Measurements from ENCODE around the gene DFFB. TPM values are rescaled to one million over a fixed set of nuclear protein-coding genes. Genes with fewer than 3 reads are reported as not detected.

Gene DFFB
- total RNA-seq, 3 donors from 2014 or later (not counting 1 experiment from before 2014, with no cell fraction given): 18.3 to 27.8 (median 18.5) TPM

- Histone ChIP-seq H3K4me3 (ENCODE audit: low read length) (no peak overlapping the region), H3K27ac (ENCODE audit: low read length) (no peak overlapping the region), H3K9me3 (ENCODE audit: control insufficient read depth, insufficient read depth, low read length) (no peaks in the 10 kb centered on the region), H3K27me3 (ENCODE audit: control insufficient read depth, insufficient read depth, low read length) (no peaks in the 10 kb centered on the region), H3K36me3 (ENCODE audit: control insufficient read depth, insufficient read depth, low read length) (no peaks in the 10 kb centered on the region), H3K4me1 (ENCODE audit: control insufficient read depth, insufficient read depth, low read length) (no peaks in the 10 kb centered on the region)
- intact Hi-C loops (cut with micrococcal nuclease): no loop called here
- Mint-ChIP-seq H3K27me3 (ENCODE audit: low read depth in 2 of 2) (no peaks in the 10 kb centered on the region), H3K9me3 (peaks cover 2 to 10% of the 10 kb centered on the region in 2 donors), H3K36me3 (no peaks in the 10 kb centered on the region), H3K27ac (no peak overlapping the region), H3K4me1 (no peaks in the 10 kb centered on the region), H3K4me3 (no peak overlapping the region)
- ATAC-seq: no peak
- no peak for DNase-seq
- TF ChIP-seq CTCF (IDR thresholded peaks at IDR 0.05): no peak
- WGBS (ENCODE audit: insufficient coverage): 75% methylated on average over 21 of the region's 21 CpGs
Observed at GRCh38 chr1:3932156-3932919, 75.1 kb downstream of the DFFB start.

Other genes starting within 250 kb of the DFFB start
- 10 to 100 TPM in 1 of 3 donors, 1 to 10 TPM in 2; 3.1 to 15.6 (median 5.1) TPM for gene MEGF6, start 246.0 kb upstream of the DFFB start, total RNA-seq
- 10 to 100 TPM; 36.2 to 46.7 (median 37.9) TPM for gene TPRG1L, start 232.5 kb upstream of the DFFB start, total RNA-seq
- 10 to 100 TPM; 27.8 to 35.4 (median 30.1) TPM for gene WRAP73, start 207.4 kb upstream of the DFFB start, total RNA-seq
- gene TP73, start 205.0 kb upstream of the DFFB start, total RNA-seq: under 1 TPM; 0.28 to 0.50 (median 0.39) TPM
- gene CCDC27, start 105.0 kb upstream of the DFFB start, total RNA-seq: not detected
- 1 to 10 TPM in 2 of 3 donors, under 1 TPM in 1; 0.78 to 2.6 (median 1.6) TPM for gene SMIM1, start 84.7 kb upstream of the DFFB start, total RNA-seq
- gene LRRC47, start 61.0 kb upstream of the DFFB start, total RNA-seq: 10 to 100 TPM; 33.5 to 49.8 (median 45.2) TPM
- gene CEP104, start 265 bp upstream of the DFFB start, total RNA-seq: 10 to 100 TPM; 37.1 to 60.2 (median 51.8) TPM
- gene C1orf174, start 42.8 kb downstream of the DFFB start, total RNA-seq: 10 to 100 TPM; 52.9 to 62.3 (median 61.5) TPM

Data from natural killer cell (primary cell).